HCT116 (cell line): Measurements from ENCODE around the gene CDNF. TPM values are rescaled to one million over a fixed set of nuclear protein-coding genes. Genes with fewer than 3 reads are reported as not detected.

Source experiments
- ATAC-seq: fragments of 200-7000 bp; cut with Tn5 transposase; 2 replicates; pipeline ENCODE4 v1.9.1; 2020; ENCODE audit warnings: mild to moderate bottlenecking, moderate library complexity
- BruUV-seq: library from RNA; stranded (reverse); fragments of 400-500 nt; replicated peaks from 2 replicates; lab custom pipeline; 2021; lab: Mats Ljungman, UMichigan
- CTCF ChIA-PET: fragments of 300-600 bp; sonication (Branson Sonifier 250); formaldehyde crosslinking; loops from one replicate; lab custom pipeline; 2021; ENCODE audit warnings: antibody characterized with exemption; lab: Charles Lee
- POLR2A ChIA-PET: fragments of 300-600, 350-600 bp; sonication (Branson Sonifier 250); formaldehyde crosslinking; loops from one replicate; lab custom pipeline; 2021; ENCODE audit warnings: antibody characterized with exemption; lab: Charles Lee
- RAD21 ChIA-PET, 2 experiments: fragments of 300-600 bp; sonication (Branson Sonifier 250); formaldehyde crosslinking; loops; one replicate each; lab custom pipeline; 2023; ENCODE audit warnings: low total read pairs in 2 of 2; ENCODE audit not compliant: uncharacterized antibody in 2 of 2, unreplicated experiment in 2 of 2, low non-redundant PET in 1 of 2; lab: Charles Lee
- DNase-seq: peaks from one replicate; pipeline ENCODE4 v3.0.0-alpha.2; 2010; ENCODE audit warnings: low read depth, low spot score
- H2AFZ ChIP-seq: fragments of 200-600 bp; shearing (Covaris generic), sonication (generic); 2 replicates; pipeline ENCODE4 v1.6.1; 2017; ENCODE audit warnings: low read depth, mixed run types, mixed read lengths, antibody characterized with exemption, low read length; ENCODE audit not compliant: poor library complexity, severe bottlenecking
- H3K27ac ChIP-seq: 2 replicates; pipeline ENCODE4 v1.5.1; 2012; ENCODE audit warnings: low read depth, low read length
- H3K27me3 ChIP-seq: fragments of 200-600 bp; sonication (generic); 2 replicates; pipeline ENCODE4 v1.6.1; 2016; ENCODE audit warnings: mixed run types, low read length, mixed read lengths; ENCODE audit not compliant: insufficient read depth
- H3K36me3 ChIP-seq, 2 experiments: fragments of 200-500 bp in 1 of 2; fragments of 200-600 bp in 1 of 2; sonication (Bioruptor generic) in 1 of 2; sonication (generic) in 1 of 2; 2 replicates each; pipeline versions ENCODE4 v1.5.1 to v1.6.1; 2014 to 2016; ENCODE audit warnings: low read length in 2 of 2, inconsistent platforms in 1 of 2, mixed read lengths in 1 of 2, mixed run types in 1 of 2; ENCODE audit not compliant: insufficient read depth in 2 of 2, control insufficient read depth in 1 of 2
- H3K4me1 ChIP-seq, 2 experiments: fragments of 200-600 bp in 1 of 2; sonication (generic) in 1 of 2; 2 replicates each; pipeline versions ENCODE4 v1.5.1 to v1.6.1; 2012 to 2017; ENCODE audit warnings: low read length in 2 of 2, inconsistent platforms in 1 of 2, mild to moderate bottlenecking in 1 of 2, mixed read lengths in 1 of 2, mixed run types in 1 of 2, moderate library complexity in 1 of 2; ENCODE audit not compliant: insufficient read depth in 2 of 2, control insufficient read depth in 1 of 2
- H3K4me2 ChIP-seq: fragments of 200-600 bp; sonication (generic); 2 replicates; pipeline ENCODE4 v1.6.1; 2017; ENCODE audit warnings: mixed run types, low read length, mixed read lengths
- H3K4me3 ChIP-seq, 2 experiments: fragments of 200-600 bp in 1 of 2; sonication (generic) in 1 of 2; replicated peaks in 1 of 2; 2 replicates each; pipeline ENCODE4 v1.5.1; 2011 to 2016; ENCODE audit warnings: low read length in 2 of 2, control low read depth in 1 of 2, low read depth in 1 of 2, mild to moderate bottlenecking in 1 of 2, mixed read lengths in 1 of 2, mixed run types in 1 of 2
- H3K79me2 ChIP-seq: fragments of 200-600 bp; sonication (generic); 2 replicates; pipeline ENCODE4 v1.6.1; 2017; ENCODE audit warnings: mild to moderate bottlenecking, mixed run types, low read length, moderate library complexity, mixed read lengths; ENCODE audit not compliant: insufficient read depth
- H3K9ac ChIP-seq: fragments of 200-600 bp; sonication (generic); 2 replicates; pipeline ENCODE4 v1.6.1; 2016; ENCODE audit warnings: low read length, mixed read lengths
- H3K9me2 ChIP-seq: fragments of 200-600 bp; sonication (generic), shearing (Covaris generic); 2 replicates; pipeline ENCODE4 v1.6.1; 2017; ENCODE audit warnings: mixed run types, mild to moderate bottlenecking, moderate library complexity; ENCODE audit not compliant: insufficient read depth
- H3K9me3 ChIP-seq, 2 experiments: fragments of 200-500 bp in 1 of 2; fragments of 200-600 bp in 1 of 2; sonication (Bioruptor generic) in 1 of 2; sonication (generic) in 1 of 2; 2 replicates each; pipeline ENCODE4 v1.6.1; 2014 to 2017; ENCODE audit warnings: low read length in 2 of 2, mixed read lengths in 2 of 2, inconsistent platforms in 1 of 2, low read depth in 1 of 2, mild to moderate bottlenecking in 1 of 2, mixed run types in 1 of 2, moderate library complexity in 1 of 2; ENCODE audit not compliant: control insufficient read depth in 1 of 2, insufficient read depth in 1 of 2
- H4K20me1 ChIP-seq: fragments of 200-600 bp; sonication (generic), shearing (Covaris generic); 2 replicates; pipeline ENCODE4 v1.6.1; 2017; ENCODE audit warnings: mixed run types, mild to moderate bottlenecking, moderate library complexity; ENCODE audit not compliant: insufficient read depth
- CBX3 ChIP-seq: IDR thresholded peaks from 2 replicates; pipeline ENCODE4 v1.6.1; 2012; ENCODE audit warnings: low read depth
- ELF1 ChIP-seq: IDR thresholded peaks from 2 replicates; pipeline ENCODE4 v1.6.1; 2012; ENCODE audit warnings: low read depth, borderline replicate concordance
- JUND ChIP-seq: IDR thresholded peaks from 2 replicates; pipeline ENCODE4 v1.6.1; 2012
- POLR2A ChIP-seq: IDR thresholded peaks from 2 replicates; pipeline ENCODE4 v1.7.0; 2011; ENCODE audit warnings: borderline replicate concordance; ENCODE audit not compliant: insufficient read depth, insufficient read length; ENCODE audit errors: extremely low read depth
- RAD21 ChIP-seq: IDR thresholded peaks from 2 replicates; pipeline ENCODE4 v1.6.1; 2012; ENCODE audit warnings: low read depth, mild to moderate bottlenecking
- SIN3A ChIP-seq: IDR thresholded peaks from 2 replicates; pipeline ENCODE4 v1.6.1; 2012; ENCODE audit warnings: low read depth
- SRF ChIP-seq: IDR thresholded peaks from 2 replicates; pipeline ENCODE4 v1.6.1; 2012; ENCODE audit warnings: low read depth
- TCF7L2 ChIP-seq: IDR thresholded peaks from 2 replicates; pipeline ENCODE4 v1.7.0; 2011; ENCODE audit warnings: borderline replicate concordance, inconsistent platforms; ENCODE audit not compliant: insufficient read depth, insufficient read length; ENCODE audit errors: extremely low read depth
- YY1 ChIP-seq: IDR thresholded peaks from 2 replicates; pipeline ENCODE4 v1.6.1; 2011; ENCODE audit warnings: low read length, low read depth, moderate library complexity, mild to moderate bottlenecking; ENCODE audit not compliant: insufficient replicate concordance; ENCODE audit errors: extremely low read depth
- intact Hi-C: fragments of 100-400 bp; cut with micrococcal nuclease; formaldehyde crosslinking; loops from 2 replicates; pipeline ENCODE4 v1.10.0; 2022
- total RNA-seq: library from RNA; stranded (reverse); gene quantifications from one replicate; pipeline ENCODE4 v1.2.1, GENCODE V29; 2021; ENCODE audit not compliant: unreplicated experiment
- TF ChIP-seq, protein P1 (sequence below): IDR thresholded peaks from 2 replicates; pipeline ENCODE4 v1.6.1; 2012
- TF ChIP-seq, protein P2 (sequence below): IDR thresholded peaks from 2 replicates; pipeline ENCODE4 v1.6.1; 2012
- TF ChIP-seq, protein P3 (sequence below), 3 experiments: fragments of 200-600 bp in 1 of 3; sonication (generic) in 1 of 3; IDR thresholded peaks in 2 of 3; conservative IDR thresholded peaks in 1 of 3; 2 replicates each; pipeline ENCODE4 v1.5.1; 2012 to 2017; ENCODE audit warnings: low read depth in 2 of 3, low read length in 2 of 3, antibody characterized with exemption in 1 of 3, borderline replicate concordance in 1 of 3, control low read depth in 1 of 3, mild to moderate bottlenecking in 1 of 3, mixed read lengths in 1 of 3, mixed run types in 1 of 3, moderate library complexity in 1 of 3; ENCODE audit not compliant: insufficient read depth in 1 of 3
- TF ChIP-seq, protein P4 (sequence below): IDR thresholded peaks from 2 replicates; pipeline ENCODE4 v1.6.1; 2012; ENCODE audit warnings: low read depth

The CDNF gene
- total RNA-seq, 1 experiment from 2014 or later: 1.1 TPM

DNA sequence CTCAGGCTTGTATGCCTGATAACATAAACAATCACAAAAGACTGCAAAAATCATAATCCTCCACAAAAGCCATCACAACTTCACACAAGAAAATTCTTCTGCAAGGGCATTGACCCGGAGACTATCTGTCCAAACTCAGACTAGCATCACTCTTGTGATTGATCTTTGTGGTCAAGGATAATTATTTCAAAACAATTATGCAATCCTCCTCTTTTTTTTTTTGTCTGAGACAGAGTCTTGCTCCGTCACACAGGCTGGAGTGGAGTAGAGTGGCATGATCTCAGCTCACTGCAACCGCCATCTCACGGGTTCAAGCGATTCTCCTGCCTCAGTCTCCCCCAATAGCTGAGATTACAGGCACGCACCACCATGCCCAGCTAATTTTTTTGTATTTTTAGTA, 22.2 kb downstream of the CDNF start:
- H3K9me3 ChIP-seq: no peaks in the 10 kb centered on the region
- peaks cover 0 to 10% of the 10 kb centered on the region in 2 experiments; a peak in 1 of 4 replicates for H3K4me1 ChIP-seq
- H3K9me2 ChIP-seq: no peaks in the 10 kb centered on the region
- H4K20me1 ChIP-seq: no peaks in the 10 kb centered on the region
- CTCF ChIA-PET: interaction anchor here (0.8 kb wide), 1 partner anchor 8 kb away, joined by 3 read pairs; no protein-coding TSS in a partner anchor
- no peak for DNase-seq
- H3K36me3 ChIP-seq: no peaks in the 10 kb centered on the region
- H3K4me2 ChIP-seq: no peak overlapping the region
- no peak overlapping the region for H3K9ac ChIP-seq
- POLR2A ChIA-PET: no interaction called here
- no peaks in the 10 kb centered on the region for H3K27me3 ChIP-seq
- no TSS peak for BruUV-seq
- intact Hi-C loops: no loop called here
- ATAC-seq: no peak
- TF ChIP-seq, protein P1, sequence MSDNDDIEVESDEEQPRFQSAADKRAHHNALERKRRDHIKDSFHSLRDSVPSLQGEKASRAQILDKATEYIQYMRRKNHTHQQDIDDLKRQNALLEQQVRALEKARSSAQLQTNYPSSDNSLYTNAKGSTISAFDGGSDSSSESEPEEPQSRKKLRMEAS: no peak
- TF ChIP-seq SIN3A (no peak), POLR2A (no peak), RAD21 (no peak), SRF (no peak), ELF1 (no peak), TCF7L2 (no peak), YY1 (no peak), JUND (no peak), CBX3 (no peak)
- TF ChIP-seq, protein P2, sequence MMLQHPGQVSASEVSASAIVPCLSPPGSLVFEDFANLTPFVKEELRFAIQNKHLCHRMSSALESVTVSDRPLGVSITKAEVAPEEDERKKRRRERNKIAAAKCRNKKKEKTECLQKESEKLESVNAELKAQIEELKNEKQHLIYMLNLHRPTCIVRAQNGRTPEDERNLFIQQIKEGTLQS: no peak
- RAD21 ChIA-PET: no interaction called here
- H3K79me2 ChIP-seq: no peaks in the 10 kb centered on the region
- no peak overlapping the region for H3K27ac ChIP-seq
- H2AFZ ChIP-seq: no peak overlapping the region
- no peak overlapping the region for H3K4me3 ChIP-seq

DNA sequence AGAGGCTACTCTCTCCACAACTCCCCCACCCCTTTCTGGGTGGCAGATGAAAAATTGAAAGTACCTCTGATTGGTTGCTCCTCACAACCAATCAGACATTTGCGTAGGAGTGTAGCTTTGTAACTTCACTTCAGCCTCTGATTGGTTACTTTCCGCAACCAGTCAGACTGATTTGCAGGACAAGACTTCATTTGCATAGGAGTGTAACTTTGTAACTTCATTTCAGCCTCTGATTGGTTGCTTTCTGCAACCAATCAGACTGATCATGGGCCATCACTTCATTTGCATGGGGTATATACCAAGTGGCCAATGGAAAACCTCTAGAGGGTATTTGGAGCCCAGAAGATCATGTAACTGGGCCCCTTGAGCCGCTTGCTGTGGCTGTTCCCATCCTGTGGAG, 25.6 kb downstream of the CDNF start:
- Histone ChIP-seq H4K20me1 (no peaks in the 10 kb centered on the region), H3K9me3 (no peaks in the 10 kb centered on the region), H3K27me3 (no peaks in the 10 kb centered on the region), H3K36me3 (no peaks in the 10 kb centered on the region), H3K9ac (no peak overlapping the region), H3K27ac (no peak overlapping the region), H3K4me1 (peaks cover 0 to 4% of the 10 kb centered on the region in 2 experiments; a peak in 1 of 4 replicates), H3K79me2 (no peaks in the 10 kb centered on the region), H3K4me2 (no peak overlapping the region), H3K4me3 (no peak overlapping the region), H2AFZ (peak overlapping the region; percentile 48), H3K9me2 (no peaks in the 10 kb centered on the region)
- POLR2A ChIA-PET: no interaction called here
- ATAC-seq (peak; percentile 38), DNase-seq (no peak)
- RAD21 ChIA-PET: no interaction called here
- intact Hi-C loops: no loop called here
- CTCF ChIA-PET: no interaction called here
- no TSS peak for BruUV-seq
- no peak for TF ChIP-seq SRF
- no peak for TF ChIP-seq YY1
- TF ChIP-seq, protein P3, sequence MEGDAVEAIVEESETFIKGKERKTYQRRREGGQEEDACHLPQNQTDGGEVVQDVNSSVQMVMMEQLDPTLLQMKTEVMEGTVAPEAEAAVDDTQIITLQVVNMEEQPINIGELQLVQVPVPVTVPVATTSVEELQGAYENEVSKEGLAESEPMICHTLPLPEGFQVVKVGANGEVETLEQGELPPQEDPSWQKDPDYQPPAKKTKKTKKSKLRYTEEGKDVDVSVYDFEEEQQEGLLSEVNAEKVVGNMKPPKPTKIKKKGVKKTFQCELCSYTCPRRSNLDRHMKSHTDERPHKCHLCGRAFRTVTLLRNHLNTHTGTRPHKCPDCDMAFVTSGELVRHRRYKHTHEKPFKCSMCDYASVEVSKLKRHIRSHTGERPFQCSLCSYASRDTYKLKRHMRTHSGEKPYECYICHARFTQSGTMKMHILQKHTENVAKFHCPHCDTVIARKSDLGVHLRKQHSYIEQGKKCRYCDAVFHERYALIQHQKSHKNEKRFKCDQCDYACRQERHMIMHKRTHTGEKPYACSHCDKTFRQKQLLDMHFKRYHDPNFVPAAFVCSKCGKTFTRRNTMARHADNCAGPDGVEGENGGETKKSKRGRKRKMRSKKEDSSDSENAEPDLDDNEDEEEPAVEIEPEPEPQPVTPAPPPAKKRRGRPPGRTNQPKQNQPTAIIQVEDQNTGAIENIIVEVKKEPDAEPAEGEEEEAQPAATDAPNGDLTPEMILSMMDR (IDR thresholded peaks at IDR 0.05 in 2 of 3, conservative IDR thresholded peaks at IDR 0.05 in 1 of 3; ENCODE audit: borderline replicate concordance in 1 of 3, insufficient read depth in 1 of 3, low read depth in 2 of 3, low read length in 2 of 3): no peak
- TF ChIP-seq POLR2A: no peak
- TF ChIP-seq TCF7L2: no peak
- TF ChIP-seq, protein P1: no peak
- TF ChIP-seq SIN3A: no peak
- TF ChIP-seq, protein P4, sequence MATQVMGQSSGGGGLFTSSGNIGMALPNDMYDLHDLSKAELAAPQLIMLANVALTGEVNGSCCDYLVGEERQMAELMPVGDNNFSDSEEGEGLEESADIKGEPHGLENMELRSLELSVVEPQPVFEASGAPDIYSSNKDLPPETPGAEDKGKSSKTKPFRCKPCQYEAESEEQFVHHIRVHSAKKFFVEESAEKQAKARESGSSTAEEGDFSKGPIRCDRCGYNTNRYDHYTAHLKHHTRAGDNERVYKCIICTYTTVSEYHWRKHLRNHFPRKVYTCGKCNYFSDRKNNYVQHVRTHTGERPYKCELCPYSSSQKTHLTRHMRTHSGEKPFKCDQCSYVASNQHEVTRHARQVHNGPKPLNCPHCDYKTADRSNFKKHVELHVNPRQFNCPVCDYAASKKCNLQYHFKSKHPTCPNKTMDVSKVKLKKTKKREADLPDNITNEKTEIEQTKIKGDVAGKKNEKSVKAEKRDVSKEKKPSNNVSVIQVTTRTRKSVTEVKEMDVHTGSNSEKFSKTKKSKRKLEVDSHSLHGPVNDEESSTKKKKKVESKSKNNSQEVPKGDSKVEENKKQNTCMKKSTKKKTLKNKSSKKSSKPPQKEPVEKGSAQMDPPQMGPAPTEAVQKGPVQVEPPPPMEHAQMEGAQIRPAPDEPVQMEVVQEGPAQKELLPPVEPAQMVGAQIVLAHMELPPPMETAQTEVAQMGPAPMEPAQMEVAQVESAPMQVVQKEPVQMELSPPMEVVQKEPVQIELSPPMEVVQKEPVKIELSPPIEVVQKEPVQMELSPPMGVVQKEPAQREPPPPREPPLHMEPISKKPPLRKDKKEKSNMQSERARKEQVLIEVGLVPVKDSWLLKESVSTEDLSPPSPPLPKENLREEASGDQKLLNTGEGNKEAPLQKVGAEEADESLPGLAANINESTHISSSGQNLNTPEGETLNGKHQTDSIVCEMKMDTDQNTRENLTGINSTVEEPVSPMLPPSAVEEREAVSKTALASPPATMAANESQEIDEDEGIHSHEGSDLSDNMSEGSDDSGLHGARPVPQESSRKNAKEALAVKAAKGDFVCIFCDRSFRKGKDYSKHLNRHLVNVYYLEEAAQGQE: no peak
- no peak for TF ChIP-seq RAD21
- TF ChIP-seq JUND: no peak
